GM19239 (cell line): Measurements from ENCODE around the gene DBX2.
"Not testable (repeated sequence)": the region's sequence is repeated elsewhere in the genome, so short reads cannot be mapped to it uniquely, and the experiment has no call there.

ENCODE experiments used
- DNase-seq: peaks from one replicate; pipeline ENCODE4 v3.0.0; 2011; ENCODE audit warnings: low spot score; ENCODE audit not compliant: insufficient read length
- FAIRE-seq: peaks from 2 replicates; lab custom pipeline; 2011; peaks lifted over from hg19 to GRCh38; lab: Jason Lieb, UNC

DBX2 gene

GRCh38 chr12:45014396-45014795 is 36.5 kb downstream of the DBX2 start:
- DNase-seq (no peak), FAIRE-seq (no peak)

- FAIRE-seq (no peak), DNase-seq (no peak)
These were observed 38.1 kb downstream of the DBX2 start for GRCh38 chr12:45012749-45013148.

GRCh38 chr12:45010059-45010458 is 40.8 kb downstream of the DBX2 start:
- FAIRE-seq: no peak

GRCh38 chr12:45008211-45008610 is 42.7 kb downstream of the DBX2 start:
- no peak for DNase-seq
- FAIRE-seq: no peak

More at GRCh38 chr12:45010059-45010458, 40.8 kb downstream of the DBX2 start:
- no peak for DNase-seq

- FAIRE-seq (no peak), DNase-seq (no peak)
These were observed 51.5 kb downstream of the DBX2 start for GRCh38 chr12:44999355-44999754.

GRCh38 chr12:44993161-44993560 is 57.7 kb downstream of the DBX2 start:
- FAIRE-seq (no peak), DNase-seq (no peak)

GRCh38 chr12:44984863-44985262 is 66.0 kb downstream of the DBX2 start:
- not testable (repeated sequence) for FAIRE-seq, DNase-seq

GRCh38 chr12:44979918-44980317 is 71.0 kb downstream of the DBX2 start:
- FAIRE-seq (no peak), DNase-seq (no peak)

- no peak for FAIRE-seq
These were observed 74.7 kb downstream of the DBX2 start for GRCh38 chr12:44976246-44976645.

GRCh38 chr12:44972746-44973421 is 78.0 kb downstream of the DBX2 start:
- DNase-seq (no peak), FAIRE-seq (peak; percentile 58)

More at GRCh38 chr12:44976246-44976645, 74.7 kb downstream of the DBX2 start:
- DNase-seq: no peak

- FAIRE-seq (no peak), DNase-seq (no peak)
These were observed 81.9 kb downstream of the DBX2 start for GRCh38 chr12:44968965-44969364.
